SJSA1 (cell line): ENCODE data around the gene NDUFS3. TPM values are rescaled to one million over a fixed set of nuclear protein-coding genes. Genes with fewer than 3 reads are reported as not detected.

Experiments used
- DNase-seq, 2 experiments: peaks; one replicate each; pipeline ENCODE4 v3.0.0-alpha.2; 2015 to 2020; ENCODE audit warnings: low spot score in 2 of 2, low read depth in 1 of 2
- H3K27ac ChIP-seq: fragments of 250-450 bp; sonication (Bioruptor Pico); 2 replicates; pipeline ENCODE4 v1.5.1; 2020; ENCODE audit warnings: mild to moderate bottlenecking, moderate library complexity
- H3K27me3 ChIP-seq: fragments of 250-450 bp; sonication (Bioruptor Pico); replicated peaks from 2 replicates; pipeline ENCODE4 v1.5.1; 2020; ENCODE audit warnings: mild to moderate bottlenecking, moderate library complexity
- H3K36me3 ChIP-seq: fragments of 250-450 bp; sonication (Bioruptor Pico); 2 replicates; pipeline ENCODE4 v1.5.1; 2020; ENCODE audit warnings: mild to moderate bottlenecking
- H3K4me1 ChIP-seq: fragments of 250-450 bp; sonication (Bioruptor Pico); replicated peaks from 2 replicates; pipeline ENCODE4 v1.6.1; 2021; ENCODE audit warnings: mild to moderate bottlenecking
- H3K4me3 ChIP-seq: fragments of 250-450 bp; sonication (Bioruptor Pico); 2 replicates; pipeline ENCODE4 v1.5.1; 2020; ENCODE audit warnings: mild to moderate bottlenecking
- H3K9me3 ChIP-seq: fragments of 250-450 bp; sonication (Bioruptor Pico); replicated peaks from 2 replicates; pipeline ENCODE4 v1.5.1; 2020; ENCODE audit warnings: mild to moderate bottlenecking
- total RNA-seq: library from RNA; depleted of rRNA; stranded (reverse); fragments of >200 nt; shearing (Covaris generic); gene quantifications from 2 replicates; pipeline ENCODE4 v1.2.3, GENCODE V29; 2014; rRNA removed

The NDUFS3 gene
- total RNA-seq, 1 experiment from 2014 or later: 101 TPM

- H3K27me3 ChIP-seq: no peaks in the 10 kb centered on the region
- no peak overlapping the region for H3K4me3 ChIP-seq
- H3K36me3 ChIP-seq: peaks cover 6% of the 10 kb centered on the region; the same call in 1 of the 2 replicates
- no peaks in the 10 kb centered on the region for H3K4me1 ChIP-seq
- H3K9me3 ChIP-seq: 0 out of 2 replicates have a peak, but pooled peaks cover 3% of the 10 kb centered on the region
- no peak for DNase-seq
- no peak overlapping the region for H3K27ac ChIP-seq
Observed at GRCh38 chr11:47609675-47610074, 30.8 kb downstream of the NDUFS3 start.

- Histone ChIP-seq H3K4me3 (no peak overlapping the region), H3K27ac (no peak overlapping the region), H3K36me3 (peaks cover 6% of the 10 kb centered on the region), H3K9me3 (0 out of 2 replicates have a peak, but pooled peaks cover 3% of the 10 kb centered on the region), H3K4me1 (no peaks in the 10 kb centered on the region), H3K27me3 (no peaks in the 10 kb centered on the region)
- no peak for DNase-seq
Observed at GRCh38 chr11:47611348-47611794, 32.5 kb downstream of the NDUFS3 start.

- no peak overlapping the region for H3K27ac ChIP-seq
- no peak overlapping the region for H3K4me3 ChIP-seq
- DNase-seq: no peak
- H3K4me1 ChIP-seq: peaks cover 9% of the 10 kb centered on the region
- H3K36me3 ChIP-seq: peaks cover 38% of the 10 kb centered on the region
- no peaks in the 10 kb centered on the region for H3K9me3 ChIP-seq
- H3K27me3 ChIP-seq: no peaks in the 10 kb centered on the region
Observed at GRCh38 chr11:47615249-47615648, 36.4 kb downstream of the NDUFS3 start.

GRCh38 chr11:47616726-47617416 lies 38.0 kb downstream of the NDUFS3 start:
- no peaks in the 10 kb centered on the region for H3K27me3 ChIP-seq
- H3K4me1 ChIP-seq: peaks cover 9% of the 10 kb centered on the region
- H3K4me3 ChIP-seq: no peak overlapping the region
- no peaks in the 10 kb centered on the region for H3K9me3 ChIP-seq
- peak in 1 of 2 experiments; percentile 24 for DNase-seq
- no peak overlapping the region for H3K27ac ChIP-seq
- peaks cover 46% of the 10 kb centered on the region for H3K36me3 ChIP-seq

GRCh38 chr11:47617417-47617809 lies 38.5 kb downstream of the NDUFS3 start:
- peak in 1 of 2 experiments; percentile 19 for DNase-seq
- Histone ChIP-seq H3K27me3 (no peaks in the 10 kb centered on the region), H3K36me3 (peaks cover 51% of the 10 kb centered on the region), H3K9me3 (no peaks in the 10 kb centered on the region), H3K4me1 (peaks cover 9% of the 10 kb centered on the region), H3K27ac (no peak overlapping the region), H3K4me3 (no peak overlapping the region)

- Histone ChIP-seq H3K4me1 (peaks cover 9% of the 10 kb centered on the region), H3K4me3 (no peak overlapping the region), H3K27ac (no peak overlapping the region), H3K9me3 (no peaks in the 10 kb centered on the region), H3K27me3 (no peaks in the 10 kb centered on the region), H3K36me3 (peaks cover 81% of the 10 kb centered on the region)
- no peak for DNase-seq
Observed at GRCh38 chr11:47620836-47621378, 42.0 kb downstream of the NDUFS3 start.

- Histone ChIP-seq H3K27ac (no peak overlapping the region), H3K27me3 (no peaks in the 10 kb centered on the region), H3K4me3 (no peak overlapping the region), H3K4me1 (no peaks in the 10 kb centered on the region), H3K9me3 (no peaks in the 10 kb centered on the region), H3K36me3 (peaks cover 85% of the 10 kb centered on the region)
- no peak for DNase-seq
Observed at GRCh38 chr11:47626234-47626633, 47.4 kb downstream of the NDUFS3 start.

GRCh38 chr11:47628026-47628425 lies 49.2 kb downstream of the NDUFS3 start:
- H3K4me1 ChIP-seq: no peaks in the 10 kb centered on the region
- no peaks in the 10 kb centered on the region for H3K27me3 ChIP-seq
- DNase-seq: no peak
- H3K9me3 ChIP-seq: no peaks in the 10 kb centered on the region
- H3K36me3 ChIP-seq: peaks cover 76% of the 10 kb centered on the region
- H3K27ac ChIP-seq: no peak overlapping the region
- H3K4me3 ChIP-seq: no peak overlapping the region

GRCh38 chr11:47631473-47631872 lies 52.6 kb downstream of the NDUFS3 start:
- Histone ChIP-seq H3K27me3 (no peaks in the 10 kb centered on the region), H3K27ac (peak overlapping the region; percentile 8; the same call in 1 of the 2 replicates), H3K9me3 (no peaks in the 10 kb centered on the region), H3K36me3 (peaks cover 66% of the 10 kb centered on the region), H3K4me1 (no peaks in the 10 kb centered on the region), H3K4me3 (no peak overlapping the region)
- peak in 1 of 2 experiments; percentile 27 for DNase-seq

Other genes with a start within 250 kb of the NDUFS3 start
- gene MYBPC3, start 226.4 kb upstream of the NDUFS3 start, total RNA-seq: not detected in 2 replicates
- not detected in 2 replicates for gene SPI1, start 200.5 kb upstream of the NDUFS3 start, total RNA-seq
- 42.0 and 76.0 TPM in 2 replicates for gene SLC39A13, start 170.5 kb upstream of the NDUFS3 start, total RNA-seq
- gene PSMC3, start 152.6 kb upstream of the NDUFS3 start, total RNA-seq: 295 and 358 TPM in 2 replicates
- 0.34 TPM in 1 of 2 replicates, not detected in the other for gene RAPSN, start 129.9 kb upstream of the NDUFS3 start, total RNA-seq
- gene CELF1, start 25.9 kb upstream of the NDUFS3 start, total RNA-seq: 50.6 and 77.6 TPM in 2 replicates
- gene PTPMT1, start 13.5 kb upstream of the NDUFS3 start, total RNA-seq: 134 and 165 TPM in 2 replicates
- gene KBTBD4, start 104 bp upstream of the NDUFS3 start, total RNA-seq: 22.9 and 34.9 TPM in 2 replicates
- not detected in 2 replicates for gene FAM180B, start 7.6 kb downstream of the NDUFS3 start, total RNA-seq
- gene C1QTNF4, start 15.3 kb downstream of the NDUFS3 start, total RNA-seq: 0.39 TPM in 1 of 2 replicates, not detected in the other
- 108 and 130 TPM in 2 replicates for gene MTCH2, start 63.5 kb downstream of the NDUFS3 start, total RNA-seq
- 0.45 TPM in 1 of 2 replicates, not detected in the other for gene AGBL2, start 136.3 kb downstream of the NDUFS3 start, total RNA-seq
- gene FNBP4, start 188.3 kb downstream of the NDUFS3 start, total RNA-seq: 33.0 and 41.7 TPM in 2 replicates